Chondrocyte (in vitro differentiated cells): ENCODE results near the gene PABPN1L. TPM values are rescaled to one million over a fixed set of nuclear protein-coding genes. Genes with fewer than 3 reads are reported as not detected.

Experiments
- DNase-seq: peaks from one replicate; pipeline ENCODE4 v3.0.0; 2021; ENCODE audit warnings: mixed read lengths, low spot score
- H3K27ac Mint-ChIP-seq: one replicate; pipeline ENCODE4 v1.8.0; 2021; ENCODE audit warnings: mild to moderate bottlenecking, moderate library complexity, mixed read lengths; ENCODE audit not compliant: unreplicated experiment
- H3K27me3 Mint-ChIP-seq: 2 replicates; pipeline ENCODE4 v1.8.0; 2021; ENCODE audit warnings: low read depth, mixed read lengths
- H3K36me3 Mint-ChIP-seq: 2 replicates; pipeline ENCODE4 v1.8.0; 2021; ENCODE audit warnings: low read depth, mixed read lengths
- H3K4me1 Mint-ChIP-seq: 2 replicates; pipeline ENCODE4 v1.8.0; 2021; ENCODE audit warnings: low read depth, mild to moderate bottlenecking, mixed read lengths
- H3K4me3 Mint-ChIP-seq: one replicate; pipeline ENCODE4 v1.8.0; 2021; ENCODE audit warnings: mild to moderate bottlenecking, moderate library complexity, mixed read lengths; ENCODE audit not compliant: unreplicated experiment
- H3K9me3 Mint-ChIP-seq: 2 replicates; pipeline ENCODE4 v1.8.0; 2021; ENCODE audit warnings: low read depth, mixed read lengths
- total RNA-seq: library from RNA; stranded (reverse); gene quantifications from 3 replicates; pipeline ENCODE4 v1.2.1, GENCODE V29; 2021
- TF ChIP-seq, protein P1 (sequence below): fragments of 200-600 bp; sonication (generic); IDR thresholded peaks from 2 replicates; pipeline ENCODE4 v1.5.0; 2021; ENCODE audit warnings: antibody characterized with exemption, mild to moderate bottlenecking, moderate library complexity

PABPN1L gene
- total RNA-seq, 1 donor from 2014 or later, result not detected

- H3K27ac Mint-ChIP-seq, result no peak overlapping the region
- TF ChIP-seq, protein P1, sequence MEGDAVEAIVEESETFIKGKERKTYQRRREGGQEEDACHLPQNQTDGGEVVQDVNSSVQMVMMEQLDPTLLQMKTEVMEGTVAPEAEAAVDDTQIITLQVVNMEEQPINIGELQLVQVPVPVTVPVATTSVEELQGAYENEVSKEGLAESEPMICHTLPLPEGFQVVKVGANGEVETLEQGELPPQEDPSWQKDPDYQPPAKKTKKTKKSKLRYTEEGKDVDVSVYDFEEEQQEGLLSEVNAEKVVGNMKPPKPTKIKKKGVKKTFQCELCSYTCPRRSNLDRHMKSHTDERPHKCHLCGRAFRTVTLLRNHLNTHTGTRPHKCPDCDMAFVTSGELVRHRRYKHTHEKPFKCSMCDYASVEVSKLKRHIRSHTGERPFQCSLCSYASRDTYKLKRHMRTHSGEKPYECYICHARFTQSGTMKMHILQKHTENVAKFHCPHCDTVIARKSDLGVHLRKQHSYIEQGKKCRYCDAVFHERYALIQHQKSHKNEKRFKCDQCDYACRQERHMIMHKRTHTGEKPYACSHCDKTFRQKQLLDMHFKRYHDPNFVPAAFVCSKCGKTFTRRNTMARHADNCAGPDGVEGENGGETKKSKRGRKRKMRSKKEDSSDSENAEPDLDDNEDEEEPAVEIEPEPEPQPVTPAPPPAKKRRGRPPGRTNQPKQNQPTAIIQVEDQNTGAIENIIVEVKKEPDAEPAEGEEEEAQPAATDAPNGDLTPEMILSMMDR, result no peak
- no peaks in the 10 kb centered on the region for H3K36me3 Mint-ChIP-seq
Measured at GRCh38 chr16:88888461-88889387, 22.3 kb upstream of the PABPN1L start.

DNA sequence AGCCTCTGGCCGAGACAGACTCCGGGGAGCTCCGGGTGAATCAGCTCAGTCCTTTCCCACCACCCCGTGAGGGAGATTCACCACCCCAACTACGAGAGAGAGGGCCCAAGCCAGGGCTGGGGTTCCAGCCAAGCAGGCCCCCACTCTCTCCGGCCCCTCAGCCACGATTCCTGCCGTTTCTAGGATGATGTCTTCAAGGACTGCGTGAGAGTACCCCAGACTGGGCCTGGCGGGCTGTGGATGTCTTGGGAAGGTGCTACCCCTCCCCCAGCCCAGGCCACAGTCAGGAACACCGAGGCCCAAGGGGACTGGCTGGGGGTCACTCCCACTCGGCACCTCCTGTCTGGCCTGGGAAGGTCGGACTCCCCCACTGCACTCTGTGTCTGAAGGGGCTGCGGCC is 21.6 kb upstream of the PABPN1L start:
- Mint-ChIP-seq H3K4me1 (no peaks in the 10 kb centered on the region), H3K36me3 (no peaks in the 10 kb centered on the region), H3K9me3 (no peaks in the 10 kb centered on the region), H3K4me3 (no peak overlapping the region), H3K27ac (no peak overlapping the region), H3K27me3 (peaks cover 13% of the 10 kb centered on the region)
- TF ChIP-seq, protein P1, result no peak
- no peak for DNase-seq

More at GRCh38 chr16:88888461-88889387, 22.3 kb upstream of the PABPN1L start:
- Mint-ChIP-seq H3K4me1 (no peaks in the 10 kb centered on the region), H3K4me3 (no peak overlapping the region), H3K9me3 (no peaks in the 10 kb centered on the region), H3K27me3 (peaks cover 13% of the 10 kb centered on the region)
- no peak for DNase-seq

GRCh38 chr16:88886845-88887521 is 20.5 kb upstream of the PABPN1L start:
- H3K36me3 Mint-ChIP-seq, result no peaks in the 10 kb centered on the region
- TF ChIP-seq, protein P1, result no peak
- peaks cover 12% of the 10 kb centered on the region for H3K27me3 Mint-ChIP-seq
- H3K4me1 Mint-ChIP-seq, result no peaks in the 10 kb centered on the region
- no peak overlapping the region for H3K27ac Mint-ChIP-seq
- H3K4me3 Mint-ChIP-seq, result no peak overlapping the region
- H3K9me3 Mint-ChIP-seq, result no peaks in the 10 kb centered on the region
- no peak for DNase-seq

DNA sequence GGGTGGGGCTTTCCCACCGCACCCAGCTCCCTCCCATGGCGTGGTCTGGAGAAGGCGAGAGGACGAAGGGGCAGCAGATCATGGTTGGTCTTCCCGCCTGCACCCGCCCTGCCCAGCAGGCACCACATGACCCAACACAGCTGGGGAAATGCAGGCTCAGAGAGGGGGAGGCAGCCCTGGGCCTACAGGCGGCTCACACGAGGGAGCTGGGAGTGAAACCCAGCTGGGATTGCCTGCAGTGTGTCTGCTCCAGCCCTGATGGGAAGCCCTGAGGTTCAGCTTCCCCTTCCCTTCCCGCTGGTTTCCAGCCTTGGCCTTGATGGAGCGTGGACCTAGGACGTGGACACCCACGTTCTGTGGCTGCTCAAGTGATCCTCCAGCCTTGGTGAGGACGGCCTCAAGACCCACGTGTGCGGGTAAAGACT is 20.0 kb upstream of the PABPN1L start:
- Mint-ChIP-seq H3K27ac (no peak overlapping the region), H3K4me3 (no peak overlapping the region)

More for the DNA sequence above, 20.0 kb upstream of the PABPN1L start:
- Mint-ChIP-seq H3K36me3 (no peaks in the 10 kb centered on the region), H3K4me1 (no peaks in the 10 kb centered on the region), H3K27me3 (peaks cover 12% of the 10 kb centered on the region), H3K9me3 (no peaks in the 10 kb centered on the region)
- no peak for DNase-seq
- TF ChIP-seq, protein P1, result no peak
